C1 segment of cervical spinal cord (tissue), 14 donors: ENCODE data around the gene DGUOK.
"Not testable (repeated sequence)": the region's sequence is repeated elsewhere in the genome, so short reads cannot be mapped to it uniquely, and the experiment has no call there.

ENCODE experiments used
- DNase-seq, 14 donors: peaks; one replicate each; lab custom pipeline; 2025; lab: John Stamatoyannopoulos, UW

Gene DGUOK

GRCh38 chr2:73920577-73921545 lies 5.8 kb upstream of the DGUOK start:
- no peak for DNase-seq

DNA sequence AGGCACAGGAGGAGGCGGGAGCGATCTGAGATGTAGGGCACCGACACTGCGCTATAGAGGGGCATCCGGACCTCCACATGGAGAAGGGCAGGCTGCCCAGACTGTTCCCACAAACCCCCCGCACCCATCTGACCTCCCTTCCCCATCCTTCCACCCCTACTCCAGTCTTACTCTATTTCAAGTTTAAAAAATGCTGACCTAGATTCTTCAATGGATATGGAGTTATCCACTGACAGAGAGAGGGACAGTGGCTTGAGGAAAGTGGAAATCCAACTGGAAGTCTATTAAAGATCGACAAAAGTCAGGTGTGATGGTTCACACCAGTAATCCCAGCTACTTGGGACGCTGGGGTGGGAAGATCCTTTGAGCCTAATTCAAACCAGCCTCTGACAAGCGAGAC lies 5.1 kb upstream of the DGUOK start:
- DNase-seq, result no peak

GRCh38 chr2:73922681-73923080 lies 4.0 kb upstream of the DGUOK start:
- no peak for DNase-seq

GRCh38 chr2:73925033-73925704 lies 1.5 kb upstream of the DGUOK start:
- DNase-seq, result no peak

DNA sequence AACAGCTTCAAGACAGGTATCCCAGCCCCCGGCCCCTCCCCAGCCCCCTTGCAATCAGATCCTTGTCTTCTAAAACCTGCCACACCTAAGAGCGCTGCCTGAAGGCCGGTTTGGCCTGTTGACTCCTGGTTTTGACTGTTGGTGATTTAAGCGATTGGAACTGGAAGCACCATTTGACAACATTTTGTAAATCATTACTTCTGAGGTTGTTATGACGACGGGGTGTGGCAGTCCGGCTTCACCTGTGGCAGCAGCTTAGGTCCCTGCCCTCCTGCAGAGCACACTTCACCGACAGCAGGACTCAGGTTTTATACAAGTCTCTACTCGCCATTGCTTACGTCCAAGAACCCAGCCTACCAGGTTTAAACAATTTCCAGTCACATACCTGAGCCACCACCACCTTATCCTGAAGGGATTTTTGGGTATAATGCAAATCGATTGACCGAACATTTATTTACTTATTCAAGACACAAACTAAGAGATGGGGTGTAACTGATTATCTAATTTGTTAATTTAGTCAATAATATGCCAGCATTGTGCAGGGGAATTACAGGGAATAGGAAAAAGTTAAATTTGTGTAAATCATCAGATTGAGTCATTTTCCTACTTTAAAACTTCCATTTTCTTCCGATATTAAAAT lies 707 bp upstream of the DGUOK start:
- no peak for DNase-seq

GRCh38 chr2:73927344-73927743 lies 664 bp downstream of the DGUOK start:
- DNase-seq, result no peak

DNA sequence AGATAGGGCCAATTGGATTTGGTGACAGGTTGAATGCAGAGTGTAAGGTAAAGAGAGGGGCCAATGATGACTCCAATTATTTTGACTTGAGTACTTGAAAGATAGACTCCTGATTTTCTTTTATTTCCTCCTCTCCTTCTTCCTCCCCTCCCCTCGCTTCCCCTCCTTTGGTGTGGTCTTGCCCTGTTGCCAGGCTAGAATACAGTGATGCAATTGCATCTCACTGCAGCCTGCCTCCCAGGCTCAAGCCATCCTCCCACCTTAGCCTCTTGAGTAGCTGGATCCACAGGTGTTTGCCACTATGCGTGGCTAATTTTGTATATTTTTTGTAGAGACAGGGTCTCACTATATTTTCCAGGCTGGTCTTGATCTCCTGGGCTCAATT lies 2.3 kb downstream of the DGUOK start:
- DNase-seq, result no peak

- DNase-seq, result no peak
These were observed 3.7 kb downstream of the DGUOK start for GRCh38 chr2:73930386-73930785.

DNA sequence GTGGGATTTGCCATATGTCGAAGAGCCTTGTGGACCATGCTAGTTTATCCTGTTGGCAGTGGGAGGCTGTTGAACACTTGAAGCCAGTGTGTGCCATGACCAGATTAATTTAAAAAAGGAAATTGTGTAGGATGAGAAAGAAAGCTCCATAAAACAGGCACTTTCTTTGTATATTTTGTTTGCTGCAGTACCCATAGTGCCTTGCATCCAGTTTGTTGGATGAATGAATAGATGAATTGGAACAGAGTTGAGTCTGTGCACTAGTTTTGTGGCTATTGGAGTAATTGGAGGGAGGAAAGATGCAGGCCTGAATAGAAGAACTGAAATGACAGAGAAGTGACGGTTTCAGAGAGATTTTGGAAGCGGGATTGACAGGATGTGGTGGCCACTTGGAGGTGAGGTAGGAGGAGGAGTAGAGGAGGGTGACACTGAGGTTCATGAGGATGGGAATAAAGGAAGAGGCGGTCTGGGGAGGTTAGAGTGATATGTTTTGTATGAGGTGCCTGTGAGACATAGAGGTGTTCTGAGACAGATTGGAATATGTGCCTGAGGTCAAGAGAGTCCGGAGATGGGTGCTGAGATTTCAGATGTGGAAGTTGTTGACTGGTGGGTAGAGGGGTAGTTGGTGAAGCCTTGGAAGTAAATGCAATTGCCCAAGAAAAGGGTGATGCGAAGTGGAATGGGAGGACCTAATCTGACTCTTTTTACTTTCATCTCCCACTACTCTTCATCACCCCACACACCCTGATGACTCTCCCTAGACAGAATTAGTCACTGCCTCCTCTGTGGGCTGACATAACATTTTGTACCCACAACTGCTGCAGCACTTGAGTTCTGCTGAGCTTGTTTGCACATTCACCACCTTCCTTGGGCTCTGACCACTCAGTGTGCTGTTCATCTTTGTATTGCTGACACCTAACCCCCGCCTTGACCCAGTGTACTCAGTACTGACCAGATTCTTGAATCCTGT lies 5.1 kb downstream of the DGUOK start:
- peak in 1 of 14 donors; percentile 12 for DNase-seq

- DNase-seq, result no peak
These were observed 6.5 kb downstream of the DGUOK start for GRCh38 chr2:73933194-73933593.

DNA sequence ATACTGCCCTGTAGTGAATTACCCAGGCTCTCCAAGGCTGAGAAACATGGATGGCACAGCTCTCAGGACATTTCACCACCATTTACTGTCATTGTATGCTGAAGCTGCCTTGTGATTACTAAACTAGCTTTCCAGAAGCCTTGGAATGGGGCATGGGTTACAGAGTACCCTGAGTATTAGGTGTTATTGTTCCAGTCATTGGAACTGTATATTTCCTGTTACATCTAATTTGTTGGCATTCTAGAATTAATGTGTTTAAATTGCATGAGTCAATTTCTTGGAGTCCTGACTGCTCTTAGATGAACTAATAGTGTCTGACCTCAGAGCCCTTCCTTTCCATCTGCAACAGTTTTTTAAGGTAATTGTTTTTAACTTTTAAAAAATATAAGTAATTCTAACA lies 9.0 kb downstream of the DGUOK start:
- no peak for DNase-seq

- DNase-seq, result no peak
These were observed 10.6 kb downstream of the DGUOK start for GRCh38 chr2:73937103-73937885.

DNA sequence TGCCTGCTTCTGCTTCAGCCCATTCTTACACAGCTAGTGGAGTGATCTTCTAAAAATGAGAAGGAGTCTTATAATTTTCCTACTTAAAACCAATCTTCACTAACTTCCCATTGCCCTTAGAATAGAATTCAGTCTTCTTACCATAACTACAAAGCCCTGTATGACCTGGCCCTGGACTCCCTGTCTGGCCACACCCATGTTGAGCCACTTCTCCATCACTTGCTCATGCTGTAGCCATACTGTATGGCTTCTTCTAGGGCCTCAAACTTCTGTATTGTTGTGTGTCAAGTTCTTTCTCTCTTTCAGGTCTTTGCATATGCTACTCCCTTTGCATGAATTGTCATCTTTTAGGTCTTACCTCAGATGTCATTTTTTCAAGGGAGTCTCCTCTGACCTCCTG lies 11.2 kb downstream of the DGUOK start:
- no peak for DNase-seq

GRCh38 chr2:73938718-73939352 lies 12.2 kb downstream of the DGUOK start:
- DNase-seq, result no peak

DNA sequence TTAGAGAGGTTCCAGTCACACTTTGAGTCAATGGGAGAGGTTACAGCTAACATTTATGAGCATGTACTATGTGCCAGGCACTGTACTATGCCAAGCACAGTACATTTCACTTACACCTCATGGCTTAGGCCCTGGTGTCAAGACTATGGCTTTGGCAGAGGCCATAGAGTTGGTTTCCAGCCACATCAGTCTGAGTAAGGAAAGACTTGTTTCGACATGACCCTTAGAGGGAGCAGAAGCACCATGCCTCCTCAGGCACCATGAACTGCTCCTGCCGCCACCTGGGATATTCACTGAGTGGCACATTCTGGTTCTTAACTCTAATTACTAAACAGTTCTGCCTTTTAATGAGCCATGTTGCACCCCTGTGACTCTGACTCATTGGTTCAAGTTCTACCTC lies 12.7 kb downstream of the DGUOK start:
- no peak for DNase-seq

- DNase-seq, result not testable (repeated sequence)
These were observed 13.4 kb downstream of the DGUOK start for GRCh38 chr2:73940066-73940465.

GRCh38 chr2:73942664-73943063 lies 16.0 kb downstream of the DGUOK start:
- DNase-seq, result no peak

GRCh38 chr2:73944714-73945113 lies 18.0 kb downstream of the DGUOK start:
- DNase-seq, result no peak

DNA sequence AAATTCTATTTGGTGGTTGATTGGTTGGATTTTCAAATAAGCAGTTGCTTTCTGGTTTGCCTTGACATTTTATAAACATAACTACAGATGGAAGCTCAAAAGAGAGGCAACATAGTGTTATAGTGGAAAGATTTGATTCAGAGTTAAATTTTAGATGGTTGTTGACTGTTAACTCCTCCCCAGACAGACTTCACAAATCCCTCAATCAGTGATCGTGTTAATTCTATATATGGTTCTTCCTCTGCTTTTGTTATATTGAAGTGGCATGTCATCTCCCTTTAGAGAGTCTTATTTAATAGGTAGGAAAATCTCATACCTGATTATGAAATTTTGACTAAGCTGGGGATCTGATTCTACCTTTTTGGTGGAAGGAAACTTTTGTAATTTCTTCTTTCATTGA lies 19.5 kb downstream of the DGUOK start:
- DNase-seq, result no peak

- DNase-seq, result no peak
These were observed 20.0 kb downstream of the DGUOK start for GRCh38 chr2:73946666-73947065.
